ENCODE results near the gene LRRC70.

- TF ChIP-seq PATZ1 (CRISPR knock-in tag; IDR thresholded peaks at IDR 0.05; ENCODE audit: borderline replicate concordance) (no peak), ZNF8 (CRISPR knock-in tag; IDR thresholded peaks at IDR 0.05) (no peak), ISL1 (CRISPR knock-in tag; IDR thresholded peaks at IDR 0.05) (no peak), CSRNP3 (CRISPR knock-in tag; IDR thresholded peaks at IDR 0.05) (no peak), BACH2 (CRISPR knock-in tag; IDR thresholded peaks at IDR 0.05; ENCODE audit: borderline replicate concordance) (no peak), ZFP3 (CRISPR knock-in tag; IDR thresholded peaks at IDR 0.05) (no peak)
Measured at GRCh38 chr5:62606878-62607277, 28.3 kb downstream of the LRRC70 start.

Measured in SK-N-SH treated with all-trans-retinoic acid at 6 μM for 48 hours (cell line).